ENCODE data around the gene SHISA7. TPM values are rescaled to one million over a fixed set of nuclear protein-coding genes. Genes with fewer than 3 reads are reported as not detected.

The SHISA7 gene
- polyA plus RNA-seq, 1 of the 3 experiments (the other 2 are of a cell fraction): 0.02 TPM

DNA sequence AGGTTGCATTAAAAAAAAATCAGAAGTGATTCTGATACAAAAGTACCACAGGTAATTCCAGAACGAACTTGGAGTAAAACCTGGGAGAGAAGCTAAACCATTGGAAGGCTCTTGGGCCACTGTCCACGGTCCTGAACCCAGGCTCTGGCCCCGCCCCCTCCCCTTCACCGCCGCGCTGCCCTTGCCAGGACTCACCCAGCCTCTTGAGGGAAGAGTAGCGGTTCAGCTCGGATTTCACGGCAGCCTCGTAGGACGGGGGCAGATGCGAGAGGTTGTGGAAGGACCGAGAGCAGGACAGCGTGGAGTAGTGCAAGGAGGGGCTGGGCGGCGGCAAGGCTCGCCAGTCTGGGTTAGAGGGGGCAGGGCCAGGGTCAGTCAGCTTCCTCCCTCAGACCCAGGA is 5.7 kb downstream of the SHISA7 start:
- CTCF ChIA-PET: interaction anchor here (1.3 to 1.8 kb wide), 3 partner anchors 17 to 296 kb away, joined by 3 to 7 read pairs (median 4); no protein-coding TSS in a partner anchor

DNA sequence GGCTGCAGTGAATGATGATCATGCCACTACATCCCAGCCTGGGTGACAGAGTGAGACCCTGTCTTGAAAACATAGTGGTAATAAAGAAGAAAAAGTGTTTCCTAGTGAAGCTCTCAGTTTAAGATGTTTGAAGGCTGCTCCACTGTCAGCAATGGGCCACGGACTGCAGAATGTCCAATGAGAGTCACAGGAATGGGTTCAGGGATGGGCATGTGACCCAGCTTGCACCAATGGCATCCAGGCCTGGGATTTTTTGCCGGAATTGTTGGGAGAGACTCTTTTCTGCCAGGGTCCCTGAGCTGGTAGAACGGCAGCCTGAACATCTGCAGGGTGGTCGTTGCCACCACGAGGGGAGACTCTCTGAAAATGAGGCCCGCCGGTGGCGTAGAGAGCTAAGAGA is 6.3 kb downstream of the SHISA7 start:
- no peak for DNase-seq
- no peaks in the 10 kb centered on the region for H3K9me2 ChIP-seq
- CTCF ChIA-PET: interaction anchor here (0.8 to 1.8 kb wide), 4 partner anchors 17 to 295 kb away, joined by 3 to 7 read pairs (median 4); no protein-coding TSS in a partner anchor
- 47% methylated on average over 8 of the region's 8 CpGs for WGBS (ENCODE audit: low lambda C conversion rate)
- H2AFZ ChIP-seq (ENCODE audit: low read depth): no peak overlapping the region
- no peaks in the 10 kb centered on the region for H3K36me3 ChIP-seq (replicated peaks in 1 of 2; ENCODE audit: control insufficient read depth in 1 of 2, insufficient read depth in 2 of 2, low read length in 1 of 2)
- no peaks in the 10 kb centered on the region for H3F3A ChIP-seq (replicated peaks; ENCODE audit: insufficient read depth)
- no peaks in the 10 kb centered on the region for H4K20me1 ChIP-seq (ENCODE audit: insufficient read depth)
- no peaks in the 10 kb centered on the region for H3K79me2 ChIP-seq (ENCODE audit: insufficient read depth)
- POLR2A ChIA-PET: no interaction called here
- peaks cover 0 to 6% of the 10 kb centered on the region in 2 experiments; a peak in 1 of 4 replicates for H3K4me1 ChIP-seq (ENCODE audit: control insufficient read depth in 1 of 2, insufficient read depth in 2 of 2, low read depth in 1 of 2, low read length in 1 of 2)
- H3K27me3 ChIP-seq (ENCODE audit: insufficient read depth): peaks cover 19% of the 10 kb centered on the region
- no peak overlapping the region for H3K4me2 ChIP-seq
- no peak overlapping the region for H3K9ac ChIP-seq
- no peak overlapping the region for H3K4me3 ChIP-seq (ENCODE audit: low read depth in 2 of 2, low read length in 1 of 2)
- no peaks in the 10 kb centered on the region for H3K9me3 ChIP-seq
- H3K27ac ChIP-seq (ENCODE audit: low read depth in 2 of 2, low read length in 1 of 2): no peak overlapping the region
- TF ChIP-seq EP300 (IDR thresholded peaks at IDR 0.05; ENCODE audit: borderline replicate concordance in 1 of 2, low read depth in 1 of 2, low read length in 1 of 2): no peak
- TF ChIP-seq TAF1 (IDR thresholded peaks at IDR 0.05; ENCODE audit: borderline replicate concordance, low read depth, low read length): no peak
- TF ChIP-seq TCF12 (IDR thresholded peaks at IDR 0.05): no peak
- TF ChIP-seq NRF1 (IDR thresholded peaks at IDR 0.05; ENCODE audit: low read depth, low read length): no peak
- TF ChIP-seq, protein P1, sequence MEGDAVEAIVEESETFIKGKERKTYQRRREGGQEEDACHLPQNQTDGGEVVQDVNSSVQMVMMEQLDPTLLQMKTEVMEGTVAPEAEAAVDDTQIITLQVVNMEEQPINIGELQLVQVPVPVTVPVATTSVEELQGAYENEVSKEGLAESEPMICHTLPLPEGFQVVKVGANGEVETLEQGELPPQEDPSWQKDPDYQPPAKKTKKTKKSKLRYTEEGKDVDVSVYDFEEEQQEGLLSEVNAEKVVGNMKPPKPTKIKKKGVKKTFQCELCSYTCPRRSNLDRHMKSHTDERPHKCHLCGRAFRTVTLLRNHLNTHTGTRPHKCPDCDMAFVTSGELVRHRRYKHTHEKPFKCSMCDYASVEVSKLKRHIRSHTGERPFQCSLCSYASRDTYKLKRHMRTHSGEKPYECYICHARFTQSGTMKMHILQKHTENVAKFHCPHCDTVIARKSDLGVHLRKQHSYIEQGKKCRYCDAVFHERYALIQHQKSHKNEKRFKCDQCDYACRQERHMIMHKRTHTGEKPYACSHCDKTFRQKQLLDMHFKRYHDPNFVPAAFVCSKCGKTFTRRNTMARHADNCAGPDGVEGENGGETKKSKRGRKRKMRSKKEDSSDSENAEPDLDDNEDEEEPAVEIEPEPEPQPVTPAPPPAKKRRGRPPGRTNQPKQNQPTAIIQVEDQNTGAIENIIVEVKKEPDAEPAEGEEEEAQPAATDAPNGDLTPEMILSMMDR (IDR thresholded peaks at IDR 0.05): no peak
- TF ChIP-seq ELF1 (IDR thresholded peaks at IDR 0.05): no peak
- TF ChIP-seq, protein P2, sequence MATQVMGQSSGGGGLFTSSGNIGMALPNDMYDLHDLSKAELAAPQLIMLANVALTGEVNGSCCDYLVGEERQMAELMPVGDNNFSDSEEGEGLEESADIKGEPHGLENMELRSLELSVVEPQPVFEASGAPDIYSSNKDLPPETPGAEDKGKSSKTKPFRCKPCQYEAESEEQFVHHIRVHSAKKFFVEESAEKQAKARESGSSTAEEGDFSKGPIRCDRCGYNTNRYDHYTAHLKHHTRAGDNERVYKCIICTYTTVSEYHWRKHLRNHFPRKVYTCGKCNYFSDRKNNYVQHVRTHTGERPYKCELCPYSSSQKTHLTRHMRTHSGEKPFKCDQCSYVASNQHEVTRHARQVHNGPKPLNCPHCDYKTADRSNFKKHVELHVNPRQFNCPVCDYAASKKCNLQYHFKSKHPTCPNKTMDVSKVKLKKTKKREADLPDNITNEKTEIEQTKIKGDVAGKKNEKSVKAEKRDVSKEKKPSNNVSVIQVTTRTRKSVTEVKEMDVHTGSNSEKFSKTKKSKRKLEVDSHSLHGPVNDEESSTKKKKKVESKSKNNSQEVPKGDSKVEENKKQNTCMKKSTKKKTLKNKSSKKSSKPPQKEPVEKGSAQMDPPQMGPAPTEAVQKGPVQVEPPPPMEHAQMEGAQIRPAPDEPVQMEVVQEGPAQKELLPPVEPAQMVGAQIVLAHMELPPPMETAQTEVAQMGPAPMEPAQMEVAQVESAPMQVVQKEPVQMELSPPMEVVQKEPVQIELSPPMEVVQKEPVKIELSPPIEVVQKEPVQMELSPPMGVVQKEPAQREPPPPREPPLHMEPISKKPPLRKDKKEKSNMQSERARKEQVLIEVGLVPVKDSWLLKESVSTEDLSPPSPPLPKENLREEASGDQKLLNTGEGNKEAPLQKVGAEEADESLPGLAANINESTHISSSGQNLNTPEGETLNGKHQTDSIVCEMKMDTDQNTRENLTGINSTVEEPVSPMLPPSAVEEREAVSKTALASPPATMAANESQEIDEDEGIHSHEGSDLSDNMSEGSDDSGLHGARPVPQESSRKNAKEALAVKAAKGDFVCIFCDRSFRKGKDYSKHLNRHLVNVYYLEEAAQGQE (IDR thresholded peaks at IDR 0.05; ENCODE audit: low read depth, low read length): no peak
- TF ChIP-seq, protein P3, sequence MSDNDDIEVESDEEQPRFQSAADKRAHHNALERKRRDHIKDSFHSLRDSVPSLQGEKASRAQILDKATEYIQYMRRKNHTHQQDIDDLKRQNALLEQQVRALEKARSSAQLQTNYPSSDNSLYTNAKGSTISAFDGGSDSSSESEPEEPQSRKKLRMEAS (IDR thresholded peaks at IDR 0.05; ENCODE audit: low read depth): no peak
- TF ChIP-seq FOXM1 (IDR thresholded peaks at IDR 0.05; ENCODE audit: low read depth): no peak
- no peak for TF ChIP-seq MEF2A (IDR thresholded peaks at IDR 0.05; ENCODE audit: borderline replicate concordance, low read depth)
- no peak for TF ChIP-seq YY1 (IDR thresholded peaks at IDR 0.05; ENCODE audit: low read depth)
- TF ChIP-seq SMC3 (IDR thresholded peaks at IDR 0.05; ENCODE audit: low read depth, low read length): no peak

More for the DNA sequence above, 5.7 kb downstream of the SHISA7 start:
- Histone ChIP-seq H3K4me1 (ENCODE audit: control insufficient read depth in 1 of 2, insufficient read depth in 2 of 2, low read depth in 1 of 2, low read length in 1 of 2) (peaks cover 0 to 6% of the 10 kb centered on the region in 2 experiments; a peak in 1 of 4 replicates), H3K79me2 (ENCODE audit: insufficient read depth) (no peaks in the 10 kb centered on the region), H3F3A (replicated peaks; ENCODE audit: insufficient read depth) (no peaks in the 10 kb centered on the region), H3K4me2 (no peak overlapping the region), H3K9me2 (no peaks in the 10 kb centered on the region), H3K27me3 (ENCODE audit: insufficient read depth) (peaks cover 21% of the 10 kb centered on the region), H3K36me3 (replicated peaks in 1 of 2; ENCODE audit: control insufficient read depth in 1 of 2, insufficient read depth in 2 of 2, low read length in 1 of 2) (no peaks in the 10 kb centered on the region), H3K9me3 (no peaks in the 10 kb centered on the region), H3K4me3 (ENCODE audit: low read depth in 2 of 2, low read length in 1 of 2) (no peak overlapping the region), H3K27ac (ENCODE audit: low read depth in 2 of 2, low read length in 1 of 2) (no peak overlapping the region), H2AFZ (ENCODE audit: low read depth) (no peak overlapping the region), H3K9ac (no peak overlapping the region), H4K20me1 (ENCODE audit: insufficient read depth) (no peaks in the 10 kb centered on the region)
- WGBS (ENCODE audit: low lambda C conversion rate): 34% methylated on average over 15 of the region's 17 CpGs
- POLR2A ChIA-PET: no interaction called here
- DNase-seq: no peak
- TF ChIP-seq TEAD4 (IDR thresholded peaks at IDR 0.05; ENCODE audit: borderline replicate concordance, insufficient read depth) (no peak), TAF1 (IDR thresholded peaks at IDR 0.05; ENCODE audit: borderline replicate concordance, low read depth, low read length) (no peak), FOSL2 (IDR thresholded peaks at IDR 0.05; ENCODE audit: borderline replicate concordance, low read depth) (no peak), FOXM1 (IDR thresholded peaks at IDR 0.05; ENCODE audit: low read depth) (no peak), ELF1 (IDR thresholded peaks at IDR 0.05) (no peak), CHD2 (IDR thresholded peaks at IDR 0.05; ENCODE audit: low read length, partially characterized antibody) (no peak), RFX5 (IDR thresholded peaks at IDR 0.05; ENCODE audit: low read length) (no peak)
- TF ChIP-seq, protein P2 (IDR thresholded peaks at IDR 0.05; ENCODE audit: low read depth, low read length): peak; percentile 99
- TF ChIP-seq, protein P3 (IDR thresholded peaks at IDR 0.05; ENCODE audit: low read depth): no peak
